Fibroblast of skin of scalp (primary cell): ENCODE data around the gene OSBP2.

Source experiments
- DNase-seq: peaks from one replicate; pipeline ENCODE4 v3.0.0-alpha.2; 2013

Gene OSBP2

GRCh38 chr22:30847583-30847982 is 152.9 kb downstream of the OSBP2 start:
- DNase-seq = no peak

DNA sequence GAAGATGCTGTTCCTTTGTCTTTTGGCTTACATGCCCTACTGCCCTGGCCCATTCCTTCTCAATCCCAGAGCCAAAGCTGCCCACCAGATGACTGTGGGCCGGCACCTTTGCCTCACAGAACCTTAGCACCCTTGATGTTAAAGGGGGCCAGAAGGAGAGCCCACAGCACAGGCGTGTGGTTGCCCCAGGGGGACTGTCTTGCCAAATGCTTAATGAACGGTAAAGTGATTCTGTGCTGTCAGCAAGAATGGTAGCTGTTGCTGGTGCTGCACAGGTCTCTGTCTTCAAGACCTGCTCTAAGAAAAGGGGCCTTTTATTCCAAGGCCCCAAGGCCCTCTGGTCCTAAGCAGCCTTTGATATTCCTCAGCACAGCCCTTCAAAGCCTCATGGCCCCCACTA is 160.6 kb downstream of the OSBP2 start:
- no peak for DNase-seq

DNA sequence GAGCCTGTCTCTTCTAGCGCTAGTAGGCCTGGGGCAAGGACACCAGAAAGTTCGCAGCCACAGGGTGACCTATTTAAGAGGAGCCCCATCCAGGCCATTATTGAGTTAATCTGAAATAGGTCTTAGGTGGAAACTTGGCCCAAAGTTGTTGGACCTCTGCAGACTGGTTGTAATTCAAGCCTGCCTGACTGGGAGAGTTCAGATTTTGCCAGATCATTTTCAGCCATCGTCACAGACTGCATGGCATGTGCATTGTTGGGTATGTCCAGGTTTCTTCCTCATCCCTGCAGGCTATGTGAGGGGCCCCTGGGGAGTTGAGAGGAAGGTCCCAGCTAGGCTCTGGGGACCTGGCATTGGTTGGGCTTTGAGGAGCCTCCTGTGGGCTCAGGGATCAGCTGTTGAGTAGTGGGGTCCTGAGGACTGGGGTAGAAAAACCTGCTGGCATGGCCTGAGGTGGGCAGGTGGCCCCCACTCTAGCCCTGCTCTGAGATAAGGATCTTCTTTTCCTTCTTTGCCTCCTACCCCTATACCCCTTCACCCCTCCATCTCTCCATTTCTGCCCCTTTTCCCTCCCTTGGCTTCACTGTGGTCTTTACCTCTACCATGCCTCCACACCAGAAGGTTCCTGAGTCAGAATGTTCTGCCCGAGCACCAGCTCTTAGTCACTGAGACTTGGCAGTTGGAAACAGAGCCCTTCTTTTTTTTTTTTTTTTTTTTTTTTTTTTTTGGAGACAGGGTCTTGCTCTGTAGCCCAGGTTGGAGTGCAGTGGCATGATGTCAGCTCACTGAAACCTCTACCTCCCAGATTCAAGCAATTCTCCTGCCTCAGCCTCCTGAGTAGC is 161.2 kb downstream of the OSBP2 start:
- no peak for DNase-seq

GRCh38 chr22:30856741-30857502 is 162.2 kb downstream of the OSBP2 start:
- DNase-seq = no peak

DNA sequence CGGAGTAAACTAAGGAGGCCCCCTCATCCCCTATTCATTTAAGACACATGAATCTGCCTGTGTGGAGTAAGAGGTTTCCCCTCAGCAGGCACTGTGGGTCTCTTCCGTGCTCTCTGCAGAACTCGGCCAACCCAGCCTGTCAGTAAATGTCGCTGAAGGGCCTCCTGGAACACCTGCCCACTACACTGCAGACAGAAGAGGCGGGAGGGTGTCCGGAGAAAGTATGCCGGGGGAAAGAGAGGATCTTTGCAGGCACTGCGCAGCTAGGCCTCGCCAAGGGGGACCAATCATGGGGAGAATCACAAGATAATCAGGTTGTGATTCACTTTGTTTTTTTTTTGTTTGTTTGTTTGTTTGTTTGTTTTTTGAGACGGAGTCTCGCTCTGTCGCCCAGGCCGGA is 163.1 kb downstream of the OSBP2 start:
- DNase-seq = no peak

DNA sequence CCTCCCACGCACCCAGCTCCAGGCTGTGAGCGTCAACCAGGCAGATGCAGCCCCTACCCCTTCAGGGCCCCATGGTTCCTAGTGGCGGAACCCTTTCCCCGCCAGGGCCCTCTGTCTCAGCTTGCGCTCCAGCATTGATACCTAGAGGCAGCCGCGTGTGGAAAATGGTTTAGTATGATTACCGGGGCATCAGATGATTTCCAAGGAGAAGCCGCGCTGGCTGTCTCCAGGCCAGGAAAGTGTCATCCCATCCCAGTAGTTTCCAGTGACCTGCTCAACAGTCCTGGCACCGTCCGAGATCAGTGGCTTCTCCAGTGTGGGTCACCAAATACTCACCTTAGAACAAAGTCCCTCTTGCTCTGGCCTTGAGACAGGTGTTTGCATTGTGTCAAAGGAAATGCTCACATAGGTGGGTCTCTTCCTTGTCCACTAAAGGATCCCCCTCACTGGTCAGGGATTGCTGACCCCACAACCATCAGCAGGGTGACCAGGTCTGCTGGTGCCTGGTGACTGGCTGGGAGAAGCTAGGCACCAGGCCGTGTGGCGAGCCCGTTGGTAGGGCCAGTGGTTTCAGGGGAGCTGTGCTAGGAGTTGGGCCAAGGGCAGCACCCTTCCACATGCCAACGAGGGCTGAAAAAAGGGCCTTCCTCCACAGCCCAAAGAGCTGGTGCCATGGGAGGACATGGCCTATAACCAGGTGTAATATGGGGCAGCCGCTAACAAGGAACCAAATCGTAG is 164.5 kb downstream of the OSBP2 start:
- no peak for DNase-seq

DNA sequence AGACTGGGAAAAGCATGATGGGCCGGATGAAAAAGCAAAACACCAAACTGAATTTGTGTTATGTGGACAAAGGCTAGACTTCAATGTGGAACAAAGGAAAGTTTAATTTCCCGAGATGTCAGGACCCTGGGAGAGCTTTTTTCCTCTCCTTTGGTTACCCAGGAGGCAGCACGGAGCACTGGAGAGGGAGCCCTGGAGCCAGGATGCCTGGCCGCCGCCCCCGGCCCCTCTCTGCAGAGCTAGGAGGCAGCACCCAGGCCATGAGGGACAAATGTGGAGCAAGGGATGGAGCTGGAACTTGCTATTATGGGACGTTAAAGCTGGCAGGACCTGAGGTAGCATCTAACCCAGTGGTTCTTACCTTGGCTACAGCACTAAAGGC is 165.0 kb downstream of the OSBP2 start:
- no peak for DNase-seq

DNA sequence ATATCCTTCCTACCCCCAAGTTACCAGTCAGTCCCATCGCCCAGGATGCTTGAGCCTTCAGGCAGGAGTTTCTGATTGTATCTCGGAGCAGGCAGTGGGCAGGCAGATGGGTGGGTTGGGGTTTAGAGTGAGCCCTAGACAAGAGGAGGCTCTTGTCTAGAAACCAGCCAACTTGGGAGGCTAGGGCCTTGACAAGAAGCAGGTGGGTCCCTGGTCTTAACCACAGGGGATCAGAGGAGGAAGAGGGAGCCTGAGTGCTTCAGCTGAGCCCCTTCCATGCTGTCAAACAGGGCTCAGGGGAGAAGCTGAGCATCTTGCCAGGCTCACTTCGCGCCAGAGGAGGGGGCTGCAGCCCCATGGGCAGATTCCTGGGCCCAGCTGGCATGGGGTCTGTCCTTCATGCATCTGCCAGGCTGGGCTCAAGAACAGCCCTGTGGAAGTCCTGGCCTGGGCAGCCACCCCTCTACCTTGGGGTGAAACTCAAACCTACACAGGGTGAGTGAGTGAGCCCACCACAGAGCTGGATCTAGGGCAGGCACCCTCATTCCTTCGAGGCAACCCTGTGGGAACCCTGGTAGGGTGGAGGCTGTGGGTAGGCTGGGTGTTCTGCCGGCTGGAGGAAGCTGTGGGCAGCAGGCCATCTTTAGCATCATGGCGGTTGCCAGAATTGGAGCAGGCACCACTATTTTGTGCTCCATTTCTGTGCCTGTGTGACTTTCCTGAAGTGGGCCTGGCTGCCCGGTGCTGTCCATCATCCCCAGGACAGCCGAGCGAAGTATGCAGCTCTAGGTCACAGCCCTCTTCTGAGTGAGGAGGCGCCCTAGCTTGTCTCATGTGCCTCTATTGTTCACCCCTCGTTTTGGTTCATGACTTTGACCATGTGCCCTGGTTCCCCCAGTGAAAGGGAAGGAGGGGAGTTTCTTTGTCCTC is 165.8 kb downstream of the OSBP2 start:
- DNase-seq = no peak

DNA sequence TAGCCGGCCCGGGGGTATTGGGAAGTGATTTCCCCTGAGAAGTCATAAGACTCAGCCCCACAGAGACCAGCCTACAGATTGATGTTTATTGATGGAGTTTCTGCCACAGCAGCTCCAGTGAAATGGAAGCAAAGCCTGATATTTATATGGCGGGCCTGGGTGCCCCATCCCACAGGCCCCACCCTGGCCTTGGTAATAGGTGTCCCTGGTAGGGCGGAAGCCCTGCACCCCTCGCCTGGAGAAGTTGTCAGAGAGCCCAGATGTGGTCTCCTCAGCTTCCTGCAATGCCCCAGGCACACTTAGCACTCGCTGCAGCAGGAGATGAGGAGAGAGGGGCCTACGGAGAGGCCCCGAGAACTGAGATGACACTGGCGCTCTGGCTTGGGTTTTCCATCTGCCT is 166.5 kb downstream of the OSBP2 start:
- DNase-seq = no peak

DNA sequence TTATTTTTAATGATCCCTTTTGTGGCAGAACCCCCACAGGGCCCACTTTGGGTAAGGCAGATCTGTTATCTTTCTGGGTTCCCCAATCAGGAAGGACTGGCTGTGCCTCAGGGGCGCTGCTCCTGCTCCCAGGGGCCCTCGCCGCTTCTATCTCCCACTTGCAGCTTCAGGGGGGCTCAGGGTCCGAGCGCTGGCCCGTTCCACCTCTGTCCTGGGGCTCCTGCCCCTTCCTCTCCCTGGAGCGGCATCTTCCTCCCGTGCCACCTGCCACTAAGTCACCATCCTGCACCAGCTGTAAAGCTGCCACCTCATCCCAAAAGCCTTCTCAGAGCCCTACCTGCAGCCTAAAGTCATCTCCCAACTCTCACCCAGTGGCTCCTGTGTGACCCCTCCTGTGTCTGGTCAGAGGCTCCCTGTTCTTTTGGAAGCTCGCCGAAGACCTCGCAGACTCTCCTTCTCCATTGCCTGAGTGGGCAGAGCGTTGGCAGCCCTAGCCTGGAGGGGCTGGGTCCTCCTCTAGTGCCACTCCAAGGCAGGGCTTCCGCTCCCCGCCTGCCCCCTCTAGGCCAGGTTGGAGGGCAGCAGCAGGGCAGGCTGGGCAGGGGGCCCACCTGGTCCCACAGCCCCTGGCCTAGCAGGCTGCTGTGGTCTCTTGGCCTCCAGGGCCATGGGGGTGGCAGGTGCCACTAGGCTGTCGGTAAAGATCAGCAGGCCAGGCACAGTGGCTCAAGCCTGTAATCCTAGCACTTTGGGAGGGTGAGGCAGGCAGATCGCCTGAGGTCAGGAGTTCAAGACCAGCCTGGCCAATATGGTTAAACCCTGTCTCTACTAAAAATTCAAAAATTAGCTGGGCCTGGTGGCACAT is 167.2 kb downstream of the OSBP2 start:
- no peak for DNase-seq

GRCh38 chr22:30863081-30863833 is 168.6 kb downstream of the OSBP2 start:
- DNase-seq = peak; percentile 33

GRCh38 chr22:30864441-30865420 is 170.1 kb downstream of the OSBP2 start:
- DNase-seq = no peak

DNA sequence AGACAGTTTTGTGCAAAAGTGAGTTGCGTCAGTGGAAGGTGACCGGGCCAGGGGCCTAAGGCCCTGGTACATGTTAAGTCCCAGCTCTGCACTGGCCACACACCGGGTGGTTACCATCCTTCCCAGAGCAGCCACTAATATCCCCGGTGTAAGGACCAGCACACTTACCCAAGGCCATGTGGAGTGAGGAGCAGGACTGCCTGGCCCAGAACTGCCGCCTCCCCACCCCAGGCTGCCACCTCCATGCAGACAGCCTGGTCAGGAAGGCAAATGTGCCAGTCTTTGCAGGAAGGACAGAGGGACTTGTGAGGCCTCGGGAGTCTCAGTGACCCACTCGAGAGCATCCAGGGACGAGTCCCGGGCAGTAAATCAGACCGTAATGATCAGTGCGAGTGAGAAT is 171.0 kb downstream of the OSBP2 start:
- no peak for DNase-seq

DNA sequence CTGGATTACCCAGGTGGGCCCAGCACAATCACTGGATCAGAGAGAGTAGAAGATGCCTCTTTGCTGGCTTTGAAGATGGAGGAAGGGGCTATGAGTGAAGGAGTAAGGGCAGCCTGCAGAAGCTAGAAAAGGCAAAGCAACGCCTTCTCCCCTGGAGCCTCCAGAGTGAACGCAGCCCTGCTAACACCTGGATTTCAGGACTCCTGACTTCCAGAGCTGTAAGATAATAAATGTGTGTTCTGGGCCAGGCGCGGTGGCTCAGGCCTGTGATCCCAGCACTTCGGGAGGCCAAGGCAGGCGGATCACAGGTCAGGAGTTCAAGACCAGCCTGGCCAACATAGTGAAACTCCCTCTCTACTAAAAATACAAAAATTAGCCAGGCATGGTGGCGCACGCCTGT is 171.5 kb downstream of the OSBP2 start:
- DNase-seq = no peak

- DNase-seq = no peak
These were observed 172.2 kb downstream of the OSBP2 start for GRCh38 chr22:30866811-30867271.

DNA sequence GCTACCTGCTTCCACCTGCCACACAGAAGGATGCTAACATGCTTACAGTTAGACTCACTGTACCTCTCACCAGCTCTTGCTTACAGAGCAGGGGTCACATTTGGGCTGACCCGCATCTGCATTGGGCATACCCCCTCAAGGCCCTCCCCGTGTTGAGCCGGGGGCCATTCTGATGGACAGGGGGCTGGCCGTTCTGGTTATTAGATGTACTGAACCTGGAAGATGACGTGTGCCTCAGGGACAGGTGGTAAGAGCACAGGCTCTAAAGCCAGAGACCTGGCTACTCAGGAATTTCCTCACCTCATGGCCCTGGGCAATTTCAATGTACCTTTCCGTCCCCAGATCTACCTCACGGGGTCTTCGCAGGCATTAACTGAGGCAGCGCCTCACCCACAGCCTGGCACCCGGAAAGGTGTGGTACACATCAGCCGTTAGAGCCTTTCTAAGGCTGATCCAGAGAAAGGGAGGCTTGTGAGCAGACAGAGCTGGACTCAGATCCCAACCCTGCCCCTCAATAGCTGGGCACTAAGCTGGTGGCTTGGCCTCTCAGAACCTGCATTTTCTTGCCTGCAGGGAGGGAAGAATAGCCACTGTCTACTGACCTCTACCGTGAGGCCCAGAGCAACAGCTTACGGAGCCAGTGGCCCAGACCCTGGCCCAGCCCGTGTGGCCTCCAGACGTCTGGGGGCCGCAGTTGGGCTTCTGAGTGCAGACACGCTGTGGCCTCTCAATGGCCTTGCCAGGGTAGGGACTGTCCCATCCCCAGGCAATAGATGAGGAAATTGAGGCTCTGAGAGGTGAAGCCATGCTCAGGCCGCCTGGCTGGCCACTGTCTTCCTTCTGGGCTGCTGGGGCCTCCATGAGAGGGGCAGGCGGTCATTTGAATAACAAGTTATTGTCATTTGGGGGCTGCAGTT is 173.3 kb downstream of the OSBP2 start:
- DNase-seq = no peak

DNA sequence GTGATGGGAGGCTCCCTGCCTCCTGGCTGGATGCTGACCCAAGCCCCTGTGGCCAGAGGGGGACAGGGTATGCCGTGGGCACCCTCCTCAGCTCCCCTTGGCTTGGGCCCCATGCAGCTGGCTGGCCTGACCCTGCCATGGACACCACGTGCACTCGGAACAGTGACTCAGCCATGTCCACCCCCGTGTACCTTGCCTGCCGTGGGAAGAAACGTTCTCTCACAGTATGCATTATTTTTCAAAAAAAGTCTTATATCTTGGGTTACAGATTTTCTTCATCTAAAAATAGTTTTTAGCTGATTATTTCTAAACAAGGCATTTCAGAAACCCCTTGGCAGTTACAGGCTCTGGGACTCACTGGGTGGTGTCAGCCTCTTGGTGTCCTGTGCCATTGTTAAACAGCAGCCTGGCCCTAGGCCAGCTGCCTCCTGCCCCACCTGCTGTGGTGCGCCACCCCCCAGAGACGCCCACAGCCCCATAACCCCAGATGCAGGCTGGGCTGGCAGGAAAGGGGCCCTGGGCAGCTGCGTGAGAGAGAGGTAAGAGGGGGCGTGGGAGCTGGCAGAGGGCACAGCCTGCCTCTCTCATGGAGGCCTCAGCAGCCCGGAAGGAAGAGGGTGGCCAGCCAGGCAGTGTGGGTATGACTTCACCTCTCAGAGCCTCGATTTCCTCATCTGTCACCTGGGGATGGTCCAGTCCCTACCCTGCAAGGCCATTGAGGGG is 174.2 kb downstream of the OSBP2 start:
- DNase-seq = no peak
